Bronchus fibroblast of lung (primary cell): ENCODE results near the gene CNTNAP4. TPM values are rescaled to one million over a fixed set of nuclear protein-coding genes. Genes with fewer than 3 reads are reported as not detected.

Experiments
- total RNA-seq: library from RNA; depleted of rRNA; stranded (reverse); fragments of >200 nt; gene quantifications from 2 replicates; pipeline ENCODE4 v1.2.3, GENCODE V29; 2015

The CNTNAP4 gene
- total RNA-seq = not detected in 2 replicates

DNA sequence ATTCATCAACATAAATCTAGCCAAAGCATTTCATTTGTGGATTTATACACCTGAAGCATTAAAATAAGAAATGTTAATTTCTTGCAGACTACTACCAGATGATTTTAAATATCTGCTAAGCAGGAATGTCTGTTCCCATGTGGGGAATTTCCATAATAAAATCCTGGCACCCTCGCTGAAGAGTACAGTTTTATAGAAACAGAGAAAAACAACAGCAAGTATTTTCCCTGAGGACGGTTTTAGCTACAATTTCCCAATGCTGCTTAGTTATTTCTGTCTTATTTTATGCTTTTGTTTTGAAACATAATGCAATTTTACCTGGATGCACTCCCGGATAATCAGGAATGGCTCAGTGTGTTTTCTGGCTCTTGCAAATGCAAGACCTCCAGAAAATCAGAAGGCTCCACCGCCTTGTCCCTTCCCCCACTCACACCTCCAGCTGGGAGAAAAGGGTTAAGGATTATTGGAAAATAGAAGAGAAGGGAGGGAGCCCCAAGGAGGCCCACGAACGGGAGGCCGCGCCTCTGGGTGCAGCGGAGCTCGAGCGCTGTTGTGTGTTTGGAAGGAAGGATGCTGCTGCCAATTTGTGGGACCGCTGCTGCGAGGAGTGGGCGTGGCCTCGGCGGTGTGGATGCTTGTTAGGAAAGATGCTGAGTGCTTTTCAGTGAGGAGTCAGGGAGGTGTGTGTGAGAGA lies at the start of gene CNTNAP4:
Gene CNTNAP4, plus strand, starts transcription at position 657 of the 694 bp plus-strand sequence. CDS start 262 bp downstream, outside the sequence.

